HG02623 (cell line): ENCODE data around the gene TOGARAM2.
"Not testable (repeated sequence)": the region's sequence is repeated elsewhere in the genome, so short reads cannot be mapped to it uniquely, and the experiment has no call there.

Source experiments
- ATAC-seq: cut with Tn5 transposase; IDR thresholded peaks from one replicate; pipeline ENCODE4 v1.9.1; 2021; ENCODE audit warnings: moderate library complexity; ENCODE audit not compliant: unreplicated experiment

TOGARAM2 gene

GRCh38 chr2:28976584-28976983 is 4.5 kb upstream of the TOGARAM2 start:
- ATAC-seq = no peak

- no peak for ATAC-seq
These were observed 3.8 kb upstream of the TOGARAM2 start for GRCh38 chr2:28977176-28977875.

- not testable (repeated sequence) for ATAC-seq
These were observed 3.1 kb upstream of the TOGARAM2 start for GRCh38 chr2:28978001-28978400.

GRCh38 chr2:28978606-28979005 is 2.5 kb upstream of the TOGARAM2 start:
- ATAC-seq = no peak

GRCh38 chr2:28979041-28979440 is 2.1 kb upstream of the TOGARAM2 start:
- no peak for ATAC-seq

GRCh38 chr2:28979576-28980366 is 1.3 kb upstream of the TOGARAM2 start:
- ATAC-seq = no peak

- no peak for ATAC-seq
These were observed 606 bp upstream of the TOGARAM2 start for GRCh38 chr2:28980368-28981015.

- ATAC-seq = no peak
These were observed 700 bp downstream of the TOGARAM2 start for GRCh38 chr2:28981620-28982376.

GRCh38 chr2:28982381-28982950 is 1.4 kb downstream of the TOGARAM2 start:
- ATAC-seq = no peak

GRCh38 chr2:28986429-28986828 is 5.3 kb downstream of the TOGARAM2 start:
- no peak for ATAC-seq

GRCh38 chr2:28989973-28990372 is 8.9 kb downstream of the TOGARAM2 start:
- no peak for ATAC-seq

GRCh38 chr2:28990445-28990844 is 9.3 kb downstream of the TOGARAM2 start:
- no peak for ATAC-seq

GRCh38 chr2:28991021-28991420 is 9.9 kb downstream of the TOGARAM2 start:
- no peak for ATAC-seq

GRCh38 chr2:28991460-28991859 is 10.4 kb downstream of the TOGARAM2 start:
- no peak for ATAC-seq

- no peak for ATAC-seq
These were observed 12.3 kb downstream of the TOGARAM2 start for GRCh38 chr2:28993206-28993960.

- no peak for ATAC-seq
These were observed 13.0 kb downstream of the TOGARAM2 start for GRCh38 chr2:28994074-28994473.

GRCh38 chr2:28994679-28995078 is 13.6 kb downstream of the TOGARAM2 start:
- ATAC-seq = no peak

GRCh38 chr2:28995765-28996750 is 15.0 kb downstream of the TOGARAM2 start:
- ATAC-seq = no peak
